Liver (tissue), 9 donors: ENCODE results near the gene POU3F3. TPM values are rescaled to one million over a fixed set of nuclear protein-coding genes. Genes with fewer than 3 reads are reported as not detected.

Experiments used
- DNase-seq: peaks from one replicate; pipeline ENCODE4 v3.0.0-alpha.2; 2017; ENCODE audit warnings: low spot score
- H3K27ac ChIP-seq, 2 donors: one replicate each; pipeline ENCODE4 v1.7.0; 2013; ENCODE audit warnings: inconsistent platforms in 2 of 2, low read length in 2 of 2, control low read depth in 1 of 2, low read depth in 1 of 2, mild to moderate bottlenecking in 1 of 2
- H3K27me3 ChIP-seq, 4 donors: one replicate each; pipeline versions ENCODE4 v1.6.1 to v1.7.0; 2013; ENCODE audit warnings: low read length in 3 of 4, inconsistent platforms in 1 of 4, mild to moderate bottlenecking in 1 of 4, moderate library complexity in 1 of 4; ENCODE audit not compliant: control insufficient read depth in 4 of 4, insufficient read depth in 4 of 4
- H3K36me3 ChIP-seq, 4 donors: one replicate each; pipeline versions ENCODE4 v1.6.1 to v1.7.0; 2013; ENCODE audit warnings: low read length in 3 of 4, mild to moderate bottlenecking in 3 of 4, low read depth in 1 of 4, moderate library complexity in 1 of 4; ENCODE audit not compliant: control insufficient read depth in 4 of 4, insufficient read depth in 3 of 4
- H3K4me1 ChIP-seq, 4 donors: one replicate each; pipeline versions ENCODE4 v1.6.1 to v1.7.0; 2013; ENCODE audit warnings: low read length in 3 of 4, mild to moderate bottlenecking in 3 of 4, moderate library complexity in 1 of 4; ENCODE audit not compliant: control insufficient read depth in 4 of 4, insufficient read depth in 4 of 4
- H3K4me3 ChIP-seq, 3 donors: one replicate each; pipeline versions ENCODE4 v1.6.1 to v1.7.0; 2013; ENCODE audit warnings: low read length in 3 of 3, control low read depth in 1 of 3, low read depth in 1 of 3, mild to moderate bottlenecking in 1 of 3
- H3K9ac ChIP-seq, 2 donors: one replicate each; pipeline ENCODE4 v1.7.0; 2013; ENCODE audit warnings: low read length in 2 of 2, mild to moderate bottlenecking in 2 of 2, moderate library complexity in 2 of 2, control low read depth in 1 of 2, low read depth in 1 of 2
- H3K9me3 ChIP-seq, 4 donors: one replicate each; pipeline versions ENCODE4 v1.6.1 to v1.7.0; 2013; ENCODE audit warnings: low read length in 3 of 4; ENCODE audit not compliant: control insufficient read depth in 4 of 4
- EGR1 ChIP-seq, 2 donors: IDR thresholded peaks; 2 replicates each; pipeline ENCODE4 v1.6.1; 2016 to 2018; ENCODE audit warnings: antibody characterized with exemption in 2 of 2, low read depth in 2 of 2
- FOXA2 ChIP-seq: IDR thresholded peaks from 2 replicates; pipeline ENCODE4 v1.6.1; 2016; ENCODE audit warnings: antibody characterized with exemption
- GABPA ChIP-seq, 2 donors: IDR thresholded peaks in 1 of 2; conservative IDR thresholded peaks in 1 of 2; 2 replicates each; pipeline ENCODE4 v1.6.1; 2016; ENCODE audit warnings: antibody characterized with exemption in 2 of 2, mild to moderate bottlenecking in 1 of 2, moderate library complexity in 1 of 2
- HNF4A ChIP-seq, 2 donors: conservative IDR thresholded peaks; 2 replicates each; pipeline ENCODE4 v1.6.1; 2016; ENCODE audit warnings: antibody characterized with exemption in 2 of 2, mild to moderate bottlenecking in 2 of 2
- HNF4G ChIP-seq: IDR thresholded peaks from 2 replicates; pipeline ENCODE4 v1.6.1; 2016; ENCODE audit warnings: antibody characterized with exemption
- JUND ChIP-seq, 2 donors: IDR thresholded peaks; 2 replicates each; pipeline ENCODE4 v1.6.1; 2016; ENCODE audit warnings: antibody characterized with exemption in 2 of 2
- NR2F2 ChIP-seq: IDR thresholded peaks from 2 replicates; pipeline ENCODE4 v1.6.1; 2016; ENCODE audit warnings: antibody characterized with exemption
- RAD21 ChIP-seq, 2 donors: IDR thresholded peaks; 2 replicates each; pipeline ENCODE4 v1.6.1; 2016; ENCODE audit warnings: antibody characterized with exemption in 2 of 2, mild to moderate bottlenecking in 2 of 2
- RXRA ChIP-seq, 2 donors: IDR thresholded peaks; 2 replicates each; pipeline ENCODE4 v1.6.1; 2017 to 2018; ENCODE audit warnings: antibody characterized with exemption in 2 of 2, mild to moderate bottlenecking in 1 of 2
- SP1 ChIP-seq: IDR thresholded peaks from 2 replicates; pipeline ENCODE4 v1.6.1; 2018; ENCODE audit warnings: antibody characterized with exemption, mild to moderate bottlenecking
- TAF1 ChIP-seq: conservative IDR thresholded peaks from 2 replicates; pipeline ENCODE4 v1.6.1; 2016; ENCODE audit warnings: antibody characterized with exemption, mild to moderate bottlenecking
- WGBS: extraction: QIAGEN DNeasy Blood & Tissue Kit; methylation state at CpG from one replicate; pipeline ENCODE4 v1.1.7; 2013; 5-methylcytosine and 5-hydroxymethylcytosine counted together
- polyA plus RNA-seq, 2 donors: library from polyadenylated mRNA; stranded (reverse) in 1 of 2; unstranded in 1 of 2; fragments of 200-250 nt in 1 of 2; fragments of >200 nt in 1 of 2; fragmentation: Nextera tagmentation in 1 of 2; extraction: Ambion mirVana in 1 of 2; gene quantifications; one replicate each; pipeline versions ENCODE4 v1.2.1 to v1.2.3, GENCODE V29; 2013 to 2015
- total RNA-seq, 2 donors: library from RNA; depleted of rRNA; stranded (reverse); fragments of >200 nt; gene quantifications; one replicate each; pipeline ENCODE4 v1.2.3, GENCODE V29; 2014
- TF ChIP-seq, protein P1 (sequence below): IDR thresholded peaks from 2 replicates; pipeline ENCODE4 v1.6.1; 2016; ENCODE audit warnings: antibody characterized with exemption
- TF ChIP-seq, protein P2 (sequence below): IDR thresholded peaks from 2 replicates; pipeline ENCODE4 v1.6.1; 2016; ENCODE audit warnings: antibody characterized with exemption, mild to moderate bottlenecking
- TF ChIP-seq, protein P3 (sequence below): IDR thresholded peaks from 2 replicates; pipeline ENCODE4 v1.6.1; 2016; ENCODE audit warnings: antibody characterized with exemption
- TF ChIP-seq, protein P4 (sequence below): IDR thresholded peaks from 2 replicates; pipeline ENCODE4 v1.6.1; 2016; ENCODE audit warnings: antibody characterized with exemption
- donor health status: healthy.
- donor health status: healthy.
- donor health status: healthy.
- donor health status: healthy.
- donor health status: healthy.

POU3F3 gene
- total and polyA plus RNA-seq, 4 donors, result not detected

DNA sequence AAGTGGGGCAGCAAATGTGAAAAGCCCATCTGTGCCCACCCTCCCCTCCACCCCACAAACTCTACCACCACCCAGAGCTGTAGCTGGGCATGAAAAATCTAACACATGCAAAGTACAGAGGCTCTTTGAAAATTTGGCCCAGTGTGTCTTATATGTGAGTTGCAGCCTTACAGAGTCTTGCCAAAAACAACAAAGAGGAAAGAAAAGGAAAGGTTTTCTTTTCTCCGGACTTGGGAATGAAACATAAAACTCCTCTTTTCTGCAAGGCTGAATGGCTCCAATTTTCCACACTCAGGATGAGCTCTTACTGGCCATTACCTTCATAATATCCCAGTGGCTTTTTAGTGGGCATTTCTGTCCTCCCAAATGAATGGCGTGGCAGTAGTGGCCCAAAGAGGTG, 27.9 kb upstream of the POU3F3 start:
- H3K27ac ChIP-seq, result no peak overlapping the region
- TF ChIP-seq, protein P1, sequence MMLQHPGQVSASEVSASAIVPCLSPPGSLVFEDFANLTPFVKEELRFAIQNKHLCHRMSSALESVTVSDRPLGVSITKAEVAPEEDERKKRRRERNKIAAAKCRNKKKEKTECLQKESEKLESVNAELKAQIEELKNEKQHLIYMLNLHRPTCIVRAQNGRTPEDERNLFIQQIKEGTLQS, result no peak
- TF ChIP-seq RXRA (IDR thresholded peaks at IDR 0.05) (no peak), GABPA (IDR thresholded peaks at IDR 0.05 in 1 of 2, conservative IDR thresholded peaks at IDR 0.05 in 1 of 2) (no peak), HNF4A (conservative IDR thresholded peaks at IDR 0.05) (no peak)
- TF ChIP-seq, protein P2, sequence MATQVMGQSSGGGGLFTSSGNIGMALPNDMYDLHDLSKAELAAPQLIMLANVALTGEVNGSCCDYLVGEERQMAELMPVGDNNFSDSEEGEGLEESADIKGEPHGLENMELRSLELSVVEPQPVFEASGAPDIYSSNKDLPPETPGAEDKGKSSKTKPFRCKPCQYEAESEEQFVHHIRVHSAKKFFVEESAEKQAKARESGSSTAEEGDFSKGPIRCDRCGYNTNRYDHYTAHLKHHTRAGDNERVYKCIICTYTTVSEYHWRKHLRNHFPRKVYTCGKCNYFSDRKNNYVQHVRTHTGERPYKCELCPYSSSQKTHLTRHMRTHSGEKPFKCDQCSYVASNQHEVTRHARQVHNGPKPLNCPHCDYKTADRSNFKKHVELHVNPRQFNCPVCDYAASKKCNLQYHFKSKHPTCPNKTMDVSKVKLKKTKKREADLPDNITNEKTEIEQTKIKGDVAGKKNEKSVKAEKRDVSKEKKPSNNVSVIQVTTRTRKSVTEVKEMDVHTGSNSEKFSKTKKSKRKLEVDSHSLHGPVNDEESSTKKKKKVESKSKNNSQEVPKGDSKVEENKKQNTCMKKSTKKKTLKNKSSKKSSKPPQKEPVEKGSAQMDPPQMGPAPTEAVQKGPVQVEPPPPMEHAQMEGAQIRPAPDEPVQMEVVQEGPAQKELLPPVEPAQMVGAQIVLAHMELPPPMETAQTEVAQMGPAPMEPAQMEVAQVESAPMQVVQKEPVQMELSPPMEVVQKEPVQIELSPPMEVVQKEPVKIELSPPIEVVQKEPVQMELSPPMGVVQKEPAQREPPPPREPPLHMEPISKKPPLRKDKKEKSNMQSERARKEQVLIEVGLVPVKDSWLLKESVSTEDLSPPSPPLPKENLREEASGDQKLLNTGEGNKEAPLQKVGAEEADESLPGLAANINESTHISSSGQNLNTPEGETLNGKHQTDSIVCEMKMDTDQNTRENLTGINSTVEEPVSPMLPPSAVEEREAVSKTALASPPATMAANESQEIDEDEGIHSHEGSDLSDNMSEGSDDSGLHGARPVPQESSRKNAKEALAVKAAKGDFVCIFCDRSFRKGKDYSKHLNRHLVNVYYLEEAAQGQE, result no peak
- H3K4me1 ChIP-seq, result no peaks in the 10 kb centered on the region
- WGBS, result 62% methylated on average over 2 of the region's 2 CpGs
- no peaks in the 10 kb centered on the region for H3K36me3 ChIP-seq
- H3K4me3 ChIP-seq, result no peak overlapping the region
- no peak overlapping the region for H3K9ac ChIP-seq
- H3K9me3 ChIP-seq, result no peaks in the 10 kb centered on the region
- H3K27me3 ChIP-seq, result peaks cover 0 to 4% (median 0%) of the 10 kb centered on the region in 4 donors
- no peak for DNase-seq

DNA sequence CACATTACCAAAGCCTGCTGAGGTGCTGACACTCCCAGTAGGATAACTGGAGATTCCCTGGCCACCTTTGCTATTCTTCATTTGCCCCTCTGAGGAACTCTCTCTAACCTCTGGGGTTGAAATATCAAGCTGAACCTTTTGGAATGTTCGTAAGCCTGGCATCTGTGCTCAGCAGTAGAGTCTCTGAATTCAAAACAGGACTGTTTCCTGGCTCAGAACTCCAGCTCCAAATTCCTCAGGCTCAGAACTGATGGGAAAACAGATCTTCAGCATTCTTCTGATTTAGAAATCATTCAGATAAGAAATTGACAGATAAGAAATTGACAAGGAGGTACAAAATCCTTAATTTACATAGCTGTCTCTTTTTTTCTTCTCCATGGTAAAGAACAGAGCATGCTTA, 22.2 kb upstream of the POU3F3 start:
- no peak overlapping the region for H3K9ac ChIP-seq
- WGBS, result 64% methylated on average over 1 of the region's 1 CpG
- no peaks in the 10 kb centered on the region for H3K36me3 ChIP-seq
- H3K27ac ChIP-seq, result no peak overlapping the region
- no peak for TF ChIP-seq EGR1 (IDR thresholded peaks at IDR 0.05; ENCODE audit: low read depth in 2 of 2)
- TF ChIP-seq, protein P3, sequence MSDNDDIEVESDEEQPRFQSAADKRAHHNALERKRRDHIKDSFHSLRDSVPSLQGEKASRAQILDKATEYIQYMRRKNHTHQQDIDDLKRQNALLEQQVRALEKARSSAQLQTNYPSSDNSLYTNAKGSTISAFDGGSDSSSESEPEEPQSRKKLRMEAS, result no peak
- TF ChIP-seq RAD21 (IDR thresholded peaks at IDR 0.05), result no peak
- TF ChIP-seq FOXA2, result no peak
- no peak for TF ChIP-seq HNF4G
- no peak for TF ChIP-seq NR2F2
- TF ChIP-seq, protein P2, result no peak
- TF ChIP-seq, protein P1, result no peak
- no peak for TF ChIP-seq RXRA (IDR thresholded peaks at IDR 0.05)
- TF ChIP-seq SP1, result no peak
- no peak for TF ChIP-seq TAF1
- TF ChIP-seq, protein P4, sequence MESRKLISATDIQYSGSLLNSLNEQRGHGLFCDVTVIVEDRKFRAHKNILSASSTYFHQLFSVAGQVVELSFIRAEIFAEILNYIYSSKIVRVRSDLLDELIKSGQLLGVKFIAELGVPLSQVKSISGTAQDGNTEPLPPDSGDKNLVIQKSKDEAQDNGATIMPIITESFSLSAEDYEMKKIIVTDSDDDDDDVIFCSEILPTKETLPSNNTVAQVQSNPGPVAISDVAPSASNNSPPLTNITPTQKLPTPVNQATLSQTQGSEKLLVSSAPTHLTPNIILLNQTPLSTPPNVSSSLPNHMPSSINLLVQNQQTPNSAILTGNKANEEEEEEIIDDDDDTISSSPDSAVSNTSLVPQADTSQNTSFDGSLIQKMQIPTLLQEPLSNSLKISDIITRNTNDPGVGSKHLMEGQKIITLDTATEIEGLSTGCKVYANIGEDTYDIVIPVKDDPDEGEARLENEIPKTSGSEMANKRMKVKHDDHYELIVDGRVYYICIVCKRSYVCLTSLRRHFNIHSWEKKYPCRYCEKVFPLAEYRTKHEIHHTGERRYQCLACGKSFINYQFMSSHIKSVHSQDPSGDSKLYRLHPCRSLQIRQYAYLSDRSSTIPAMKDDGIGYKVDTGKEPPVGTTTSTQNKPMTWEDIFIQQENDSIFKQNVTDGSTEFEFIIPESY, result no peak
- no peak for TF ChIP-seq JUND (IDR thresholded peaks at IDR 0.05)
- no peak for DNase-seq
- no peak overlapping the region for H3K4me3 ChIP-seq
- no peaks in the 10 kb centered on the region for H3K27me3 ChIP-seq
- peaks cover 0 to 2% (median 0%) of the 10 kb centered on the region in 4 donors for H3K4me1 ChIP-seq
- no peaks in the 10 kb centered on the region for H3K9me3 ChIP-seq
